PC-3 (cell line): ENCODE results near the gene C1orf105.

Experiments
- CTCF ChIP-seq: fragments of 300-600 bp; sonication (generic); conservative IDR thresholded peaks from 2 replicates; pipeline ENCODE4 v1.5.1; 2017; ENCODE audit warnings: antibody characterized with exemption, low read depth, mild to moderate bottlenecking, low read length
- EZH2 ChIP-seq: fragments of 300-600 bp; sonication (generic); IDR thresholded peaks from one replicate; pipeline ENCODE4 v1.6.1; 2017; ENCODE audit warnings: antibody characterized with exemption, mild to moderate bottlenecking, low read length; ENCODE audit not compliant: unreplicated experiment

DNA sequence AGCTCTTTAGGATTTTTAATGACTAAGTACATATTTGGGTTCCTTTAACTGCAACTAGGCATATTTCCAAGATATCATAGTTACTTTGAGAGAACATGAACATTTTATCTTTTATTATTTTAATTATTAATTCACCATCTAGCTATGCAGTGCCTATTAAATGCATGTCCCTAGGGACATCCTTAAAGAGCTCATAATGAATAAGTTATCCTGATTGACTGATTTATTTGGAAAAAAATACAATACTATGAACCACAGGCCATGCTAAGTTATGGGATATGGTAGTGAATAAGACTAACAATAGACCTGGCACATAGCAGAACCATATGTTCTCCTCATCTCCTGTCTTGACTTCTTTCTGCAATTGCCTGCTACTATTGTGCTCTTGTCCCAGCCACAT is 16.4 kb upstream of the C1orf105 start:
- no peak for TF ChIP-seq CTCF
- TF ChIP-seq EZH2, result no peak
